ENCODE measurements around the gene ZNF8.

DNA sequence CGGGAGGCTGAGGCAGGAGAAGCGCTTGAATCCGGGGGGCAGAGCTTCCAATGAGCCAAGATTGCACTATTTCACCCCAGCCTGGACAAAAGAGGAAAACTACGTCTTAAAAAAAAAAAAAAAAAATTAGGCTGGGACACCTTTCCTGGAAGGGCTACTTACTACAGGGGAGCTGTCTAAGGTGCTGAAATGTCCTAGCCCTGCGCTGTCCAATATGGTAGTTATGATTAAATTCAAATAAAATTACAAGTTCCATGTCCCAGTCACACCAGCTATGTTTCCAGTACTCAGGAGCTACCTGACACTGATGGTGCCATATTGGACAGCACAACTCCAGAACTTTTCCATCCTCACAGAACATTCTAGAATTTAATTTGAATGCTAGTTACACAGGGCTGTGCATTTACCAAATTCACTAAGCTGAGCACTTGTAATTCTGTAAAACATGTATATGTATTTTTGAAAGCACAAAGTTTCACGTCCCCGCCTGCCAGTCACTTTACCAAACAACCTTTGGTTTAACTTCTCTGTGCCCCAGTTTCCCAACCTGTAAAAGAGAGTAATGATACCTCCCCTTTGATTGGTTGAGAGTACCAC lies 38.8 kb downstream of the ZNF8 start:
- TF ChIP-seq, protein P1, sequence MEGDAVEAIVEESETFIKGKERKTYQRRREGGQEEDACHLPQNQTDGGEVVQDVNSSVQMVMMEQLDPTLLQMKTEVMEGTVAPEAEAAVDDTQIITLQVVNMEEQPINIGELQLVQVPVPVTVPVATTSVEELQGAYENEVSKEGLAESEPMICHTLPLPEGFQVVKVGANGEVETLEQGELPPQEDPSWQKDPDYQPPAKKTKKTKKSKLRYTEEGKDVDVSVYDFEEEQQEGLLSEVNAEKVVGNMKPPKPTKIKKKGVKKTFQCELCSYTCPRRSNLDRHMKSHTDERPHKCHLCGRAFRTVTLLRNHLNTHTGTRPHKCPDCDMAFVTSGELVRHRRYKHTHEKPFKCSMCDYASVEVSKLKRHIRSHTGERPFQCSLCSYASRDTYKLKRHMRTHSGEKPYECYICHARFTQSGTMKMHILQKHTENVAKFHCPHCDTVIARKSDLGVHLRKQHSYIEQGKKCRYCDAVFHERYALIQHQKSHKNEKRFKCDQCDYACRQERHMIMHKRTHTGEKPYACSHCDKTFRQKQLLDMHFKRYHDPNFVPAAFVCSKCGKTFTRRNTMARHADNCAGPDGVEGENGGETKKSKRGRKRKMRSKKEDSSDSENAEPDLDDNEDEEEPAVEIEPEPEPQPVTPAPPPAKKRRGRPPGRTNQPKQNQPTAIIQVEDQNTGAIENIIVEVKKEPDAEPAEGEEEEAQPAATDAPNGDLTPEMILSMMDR (IDR thresholded peaks at IDR 0.05; ENCODE audit: low read length), result no peak
- no peak for TF ChIP-seq EZH2 (IDR thresholded peaks at IDR 0.05; ENCODE audit: borderline replicate concordance, low read length)

All from OCI-LY1 (cell line).